ENCODE measurements around the gene CCDC33.
A peak's percentile ranks its signal among the peaks of the same experiment; 100 is the strongest.

CCDC33 gene

GRCh38 chr15:74380361-74381189 lies 144.4 kb downstream of the CCDC33 start:
- no peak for DNase-seq

DNA sequence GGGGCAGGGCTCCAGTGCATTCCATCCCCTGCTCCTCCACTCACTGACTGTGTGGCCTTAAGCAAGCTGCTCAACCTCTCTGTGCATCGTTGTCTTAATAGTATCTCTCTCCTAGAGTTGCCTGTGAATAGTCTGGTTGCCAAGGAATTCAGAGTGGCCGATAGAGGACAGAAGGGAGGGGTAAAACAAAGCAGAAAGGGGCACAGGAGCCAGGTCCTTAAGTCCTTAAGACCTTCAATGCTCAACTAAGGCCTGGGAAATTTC lies 145.0 kb downstream of the CCDC33 start:
- DNase-seq = no peak

- DNase-seq = no peak
Observed at GRCh38 chr15:74381481-74381880, 145.4 kb downstream of the CCDC33 start.

GRCh38 chr15:74382004-74382816 lies 146.1 kb downstream of the CCDC33 start:
- DNase-seq = peak; percentile 27 to 96 (median 78)

DNA sequence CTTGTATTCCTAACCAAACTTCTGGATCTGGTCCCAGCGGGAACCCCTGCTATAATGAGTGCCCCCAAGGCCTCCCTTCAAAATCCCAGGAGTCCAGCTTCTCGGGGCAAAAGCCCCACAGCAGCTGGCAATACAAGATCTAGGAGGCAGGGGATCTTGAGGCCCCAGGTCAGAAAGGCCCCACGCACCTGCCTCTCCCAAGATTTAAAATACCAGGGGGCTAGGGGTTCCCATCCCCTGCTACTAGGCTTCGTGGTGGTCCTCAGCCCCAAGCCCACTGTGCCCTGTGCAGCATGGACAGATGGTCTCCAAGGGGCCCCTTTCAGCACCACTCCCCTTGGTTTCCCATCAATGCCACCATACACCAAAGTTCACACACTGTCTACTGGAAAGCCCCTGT lies 147.2 kb downstream of the CCDC33 start:
- no peak for DNase-seq

DNA sequence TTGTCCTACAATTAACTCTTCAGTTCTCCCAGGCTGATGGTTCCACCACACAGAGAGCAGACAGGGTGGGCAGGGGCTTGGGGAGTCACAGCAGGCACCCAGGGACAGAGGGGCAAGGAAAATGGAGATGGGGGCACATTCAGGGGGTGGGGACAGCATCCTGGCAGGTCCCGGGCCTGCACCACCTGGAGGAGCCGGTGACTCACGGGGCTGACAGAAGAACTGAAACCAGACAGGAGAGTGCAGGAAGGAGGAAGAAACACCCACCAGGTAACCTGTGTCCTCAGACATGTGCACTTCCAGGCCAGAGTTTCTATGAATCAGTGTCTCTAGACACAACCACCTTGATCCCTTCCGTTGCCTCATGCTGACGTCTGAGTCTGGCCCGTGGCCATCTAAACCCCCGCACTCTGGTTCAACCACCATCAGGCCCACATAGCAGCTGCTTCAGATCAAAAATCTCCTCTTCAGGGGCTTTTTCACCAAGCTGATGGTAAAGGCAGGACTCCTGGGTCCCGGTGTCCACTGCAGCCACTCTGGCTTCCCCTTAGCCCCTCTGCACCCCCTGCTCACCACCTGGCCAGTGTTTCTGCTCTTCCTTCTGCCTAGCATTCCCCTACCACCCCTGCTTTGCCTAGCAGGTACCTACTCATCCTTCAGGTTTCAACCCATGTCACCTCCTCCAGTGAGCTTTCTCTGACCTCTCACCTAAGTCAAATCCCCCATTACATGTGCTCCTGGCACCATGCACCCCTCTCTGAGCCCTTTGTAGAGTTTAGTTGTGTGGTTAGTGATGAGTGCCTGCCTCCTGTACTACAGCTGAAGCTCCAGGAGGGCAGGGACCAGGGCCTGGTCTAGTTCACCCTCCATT lies 147.8 kb downstream of the CCDC33 start:
- peak in 1 of 51 donors; percentile 39 for DNase-seq

GRCh38 chr15:74384566-74384880 lies 148.4 kb downstream of the CCDC33 start:
- no peak for DNase-seq

DNA sequence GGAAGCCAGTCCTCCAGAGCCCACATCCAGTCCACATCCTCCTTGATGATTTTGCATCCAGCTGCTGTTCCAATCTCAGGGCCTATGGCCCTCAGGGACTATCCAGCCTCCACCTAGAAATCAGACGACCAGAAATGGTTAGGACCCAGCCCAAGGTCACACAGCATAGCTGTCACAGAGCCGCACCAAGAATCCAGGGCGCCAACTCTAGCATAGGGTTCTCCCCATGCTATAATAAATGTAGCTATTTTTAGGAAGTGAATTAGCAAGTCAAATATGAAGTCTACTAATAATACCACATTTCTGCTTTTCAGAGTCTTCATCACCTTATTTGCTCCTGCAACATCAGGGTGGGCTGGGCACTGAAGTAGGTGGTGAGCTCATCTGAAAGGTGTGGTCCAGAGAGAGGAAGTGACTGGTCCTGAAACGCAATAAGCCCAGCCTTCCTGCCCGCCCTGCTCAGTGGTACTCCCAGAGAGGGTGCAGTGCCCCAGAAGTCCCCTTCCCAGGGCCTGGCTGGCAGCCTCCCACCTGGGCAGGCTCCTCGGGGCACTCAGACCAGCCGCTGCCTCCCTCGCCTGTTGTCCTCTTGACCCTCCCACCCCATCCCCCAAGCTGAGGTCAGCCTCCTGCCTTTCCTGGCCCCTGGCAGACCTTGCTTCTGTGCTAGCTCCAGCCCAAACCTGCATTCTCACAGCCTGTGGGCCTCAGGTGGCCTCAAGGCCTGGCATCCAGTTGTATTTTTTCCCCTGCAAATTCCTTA lies 148.9 kb downstream of the CCDC33 start:
- no peak for DNase-seq

- DNase-seq = no peak
Observed at GRCh38 chr15:74385733-74386132, 149.6 kb downstream of the CCDC33 start.
